GM19043 (cell line): ENCODE measurements around the gene CCDC40.
A peak's percentile ranks its signal among the peaks of the same experiment; 100 is the strongest.

Source experiments
- ATAC-seq: cut with Tn5 transposase; IDR thresholded peaks from one replicate; pipeline ENCODE4 v1.9.1; 2021; ENCODE audit warnings: low read depth; ENCODE audit not compliant: unreplicated experiment

The CCDC40 gene

GRCh38 chr17:80126449-80126715 is 89.9 kb downstream of the CCDC40 start:
- no peak for ATAC-seq

- no peak for ATAC-seq
Measured at GRCh38 chr17:80129006-80129565, 92.6 kb downstream of the CCDC40 start.

GRCh38 chr17:80130992-80131391 is 94.5 kb downstream of the CCDC40 start:
- ATAC-seq = no peak

GRCh38 chr17:80132906-80133625 is 96.6 kb downstream of the CCDC40 start:
- ATAC-seq = no peak

- no peak for ATAC-seq
Measured at GRCh38 chr17:80133626-80133970, 97.2 kb downstream of the CCDC40 start.

GRCh38 chr17:80137131-80137530 is 100.7 kb downstream of the CCDC40 start:
- ATAC-seq = no peak

- ATAC-seq = no peak
Measured at GRCh38 chr17:80138856-80139426, 102.5 kb downstream of the CCDC40 start.

- no peak for ATAC-seq
Measured at GRCh38 chr17:80141463-80142165, 105.2 kb downstream of the CCDC40 start.

- ATAC-seq = no peak
Measured at GRCh38 chr17:80142929-80143328, 106.5 kb downstream of the CCDC40 start.

- no peak for ATAC-seq
Measured at GRCh38 chr17:80145076-80146075, 108.9 kb downstream of the CCDC40 start.

- no peak for ATAC-seq
Measured at GRCh38 chr17:80146121-80147034, 109.9 kb downstream of the CCDC40 start.

GRCh38 chr17:80147035-80147822 is 110.8 kb downstream of the CCDC40 start, which contains the start of gene EIF4A3:
Gene EIF4A3, minus strand, starts transcription at chr17:80147128. Its CDS starts 167 bp downstream, at chr17:80146961.
- peak; percentile 81 for ATAC-seq
